Neural progenitor cell (in vitro differentiated cells): ENCODE measurements around the gene LPO. TPM values are rescaled to one million over a fixed set of nuclear protein-coding genes. Genes with fewer than 3 reads are reported as not detected.

Experiments used
- DNase-seq: peaks from one replicate; pipeline ENCODE4 v3.0.0-alpha.2; 2016; ENCODE audit warnings: low spot score
- H2AFZ ChIP-seq: fragments of 200-600 bp; sonication (generic); replicated peaks from 2 replicates; pipeline ENCODE4 v1.6.1; 2016; ENCODE audit warnings: antibody characterized with exemption
- H3F3A ChIP-seq: fragments of 200-600 bp; sonication (generic); 2 replicates; pipeline ENCODE4 v1.6.1; 2016; ENCODE audit warnings: antibody characterized with exemption, low read depth
- H3K27ac ChIP-seq: fragments of 200-600 bp; sonication (generic); 2 replicates; pipeline ENCODE4 v1.5.1; 2016; ENCODE audit warnings: mild to moderate bottlenecking
- H3K27me3 ChIP-seq: fragments of 200-600 bp; sonication (generic); 2 replicates; pipeline ENCODE4 v1.6.1; 2016; ENCODE audit warnings: mild to moderate bottlenecking, moderate library complexity
- H3K36me3 ChIP-seq: fragments of 200-600 bp; sonication (generic); 2 replicates; pipeline ENCODE4 v1.5.1; 2016
- H3K4me1 ChIP-seq: fragments of 200-600 bp; sonication (generic); 2 replicates; pipeline ENCODE4 v1.6.1; 2016; ENCODE audit warnings: mixed run types
- H3K4me2 ChIP-seq: fragments of 200-600 bp; sonication (generic); 2 replicates; pipeline ENCODE4 v1.6.1; 2016
- H3K4me3 ChIP-seq: fragments of 200-600 bp; sonication (generic); 2 replicates; pipeline ENCODE4 v1.5.1; 2016
- H3K79me2 ChIP-seq: fragments of 200-600 bp; sonication (generic); 2 replicates; pipeline ENCODE4 v1.6.1; 2016; ENCODE audit warnings: low read depth
- H3K9ac ChIP-seq: fragments of 200-600 bp; sonication (generic); 2 replicates; pipeline ENCODE4 v1.6.1; 2016
- H3K9me3 ChIP-seq: fragments of 200-600 bp; sonication (generic); 2 replicates; pipeline ENCODE4 v1.5.1; 2016; ENCODE audit warnings: low read depth
- H4K20me1 ChIP-seq: fragments of 200-600 bp; sonication (generic); 2 replicates; pipeline ENCODE4 v1.6.1; 2016; ENCODE audit warnings: low read depth
- H3K27ac Mint-ChIP-seq: 3 replicates; pipeline ENCODE4 v1.8.0; 2021; ENCODE audit warnings: mixed read lengths
- H3K27me3 Mint-ChIP-seq: 2 replicates; pipeline ENCODE4 v1.8.0; 2022; ENCODE audit warnings: low read depth, mild to moderate bottlenecking, inconsistent platforms, moderate library complexity, mixed read lengths; ENCODE audit not compliant: insufficient read depth
- H3K36me3 Mint-ChIP-seq: 3 replicates; pipeline ENCODE4 v1.8.0; 2021; ENCODE audit warnings: mixed read lengths
- H3K4me1 Mint-ChIP-seq: 3 replicates; pipeline ENCODE4 v1.8.0; 2021; ENCODE audit warnings: mixed read lengths
- H3K4me3 Mint-ChIP-seq: 3 replicates; pipeline ENCODE4 v1.8.0; 2021; ENCODE audit warnings: mild to moderate bottlenecking, moderate library complexity, mixed read lengths
- H3K9me3 Mint-ChIP-seq: 3 replicates; pipeline ENCODE4 v1.8.0; 2020; ENCODE audit warnings: mixed read lengths
- EZH2 ChIP-seq: fragments of 200-600 bp; sonication (generic); IDR thresholded peaks from 2 replicates; pipeline ENCODE4 v1.6.1; 2017; ENCODE audit warnings: antibody characterized with exemption, mild to moderate bottlenecking, moderate library complexity
- EZH2phosphoT487 ChIP-seq: fragments of 200-600 bp; sonication (generic); IDR thresholded peaks from 2 replicates; pipeline ENCODE4 v1.6.1; 2017; ENCODE audit warnings: antibody characterized with exemption
- total RNA-seq: library from RNA; depleted of rRNA; stranded (reverse); fragments of >200 nt; gene quantifications from 2 replicates; pipeline ENCODE4 v1.2.3, GENCODE V29; 2015; ENCODE audit warnings: low replicate concordance
- TF ChIP-seq, protein P1 (sequence below): fragments of 200-600 bp; sonication (generic); IDR thresholded peaks from 2 replicates; pipeline ENCODE4 v1.5.1; 2017; ENCODE audit warnings: antibody characterized with exemption, mild to moderate bottlenecking

The LPO gene
- total RNA-seq, 1 donor from 2014 or later: not detected

DNA sequence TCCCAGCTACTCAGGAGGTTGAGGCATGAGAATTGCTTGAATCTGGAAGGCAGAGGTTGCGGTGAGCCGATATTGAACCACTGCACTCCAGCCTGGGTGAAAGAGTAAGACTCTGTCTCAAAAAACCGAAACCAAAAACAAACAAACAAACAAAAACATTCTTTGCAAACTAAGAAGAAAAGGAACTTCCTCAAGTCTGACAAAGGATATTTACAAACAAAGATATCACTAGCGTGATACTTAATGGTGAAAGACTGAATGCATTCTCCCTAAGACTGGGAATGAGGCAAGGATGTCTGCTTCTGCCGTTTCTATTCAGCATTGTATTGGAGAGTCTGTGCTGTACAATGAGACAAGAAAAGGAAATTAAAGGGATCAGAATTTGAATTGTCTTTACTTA is 52.9 kb downstream of the LPO start:
- no peak overlapping the region for H3K4me3 Mint-ChIP-seq
- H3K27ac Mint-ChIP-seq: no peak overlapping the region
- Histone ChIP-seq H3K79me2 (no peaks in the 10 kb centered on the region), H3K36me3 (no peaks in the 10 kb centered on the region), H3K4me1 (no peaks in the 10 kb centered on the region), H3F3A (no peaks in the 10 kb centered on the region), H3K9ac (no peak overlapping the region), H3K27me3 (peaks cover 10% of the 10 kb centered on the region), H3K4me2 (no peak overlapping the region), H2AFZ (no peak overlapping the region), H4K20me1 (no peaks in the 10 kb centered on the region), H3K9me3 (no peaks in the 10 kb centered on the region), H3K27ac (no peak overlapping the region), H3K4me3 (no peak overlapping the region)
- peaks cover 4% of the 10 kb centered on the region for H3K9me3 Mint-ChIP-seq
- H3K36me3 Mint-ChIP-seq: no peaks in the 10 kb centered on the region
- no peaks in the 10 kb centered on the region for H3K4me1 Mint-ChIP-seq
- H3K27me3 Mint-ChIP-seq: no peaks in the 10 kb centered on the region
- TF ChIP-seq EZH2phosphoT487 (no peak), EZH2 (no peak)
- TF ChIP-seq, protein P1, sequence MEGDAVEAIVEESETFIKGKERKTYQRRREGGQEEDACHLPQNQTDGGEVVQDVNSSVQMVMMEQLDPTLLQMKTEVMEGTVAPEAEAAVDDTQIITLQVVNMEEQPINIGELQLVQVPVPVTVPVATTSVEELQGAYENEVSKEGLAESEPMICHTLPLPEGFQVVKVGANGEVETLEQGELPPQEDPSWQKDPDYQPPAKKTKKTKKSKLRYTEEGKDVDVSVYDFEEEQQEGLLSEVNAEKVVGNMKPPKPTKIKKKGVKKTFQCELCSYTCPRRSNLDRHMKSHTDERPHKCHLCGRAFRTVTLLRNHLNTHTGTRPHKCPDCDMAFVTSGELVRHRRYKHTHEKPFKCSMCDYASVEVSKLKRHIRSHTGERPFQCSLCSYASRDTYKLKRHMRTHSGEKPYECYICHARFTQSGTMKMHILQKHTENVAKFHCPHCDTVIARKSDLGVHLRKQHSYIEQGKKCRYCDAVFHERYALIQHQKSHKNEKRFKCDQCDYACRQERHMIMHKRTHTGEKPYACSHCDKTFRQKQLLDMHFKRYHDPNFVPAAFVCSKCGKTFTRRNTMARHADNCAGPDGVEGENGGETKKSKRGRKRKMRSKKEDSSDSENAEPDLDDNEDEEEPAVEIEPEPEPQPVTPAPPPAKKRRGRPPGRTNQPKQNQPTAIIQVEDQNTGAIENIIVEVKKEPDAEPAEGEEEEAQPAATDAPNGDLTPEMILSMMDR: no peak
- no peak for DNase-seq

DNA sequence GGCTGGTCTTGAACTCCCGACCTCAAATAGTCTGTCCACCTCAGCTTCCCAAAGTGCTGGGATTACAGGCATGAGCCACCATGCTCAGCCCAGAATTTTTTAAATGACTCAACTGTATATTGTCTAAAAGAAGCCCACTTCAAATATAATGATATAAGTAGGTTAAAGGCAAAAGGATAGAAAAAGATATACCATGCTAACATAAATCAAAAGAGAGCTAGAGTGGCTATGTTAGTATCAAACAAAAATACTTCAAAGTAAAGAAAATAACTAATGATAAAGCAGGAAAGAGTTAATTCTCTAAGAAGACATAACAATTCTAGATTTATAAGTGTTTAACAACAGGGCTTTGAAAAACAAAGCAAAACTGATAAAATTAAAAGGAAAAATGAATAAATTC is 55.6 kb downstream of the LPO start:
- no peak for TF ChIP-seq EZH2phosphoT487
- Histone ChIP-seq H3K4me2 (no peak overlapping the region), H3K27me3 (peaks cover 10% of the 10 kb centered on the region), H3K79me2 (no peaks in the 10 kb centered on the region), H3K4me1 (no peaks in the 10 kb centered on the region), H3K27ac (no peak overlapping the region), H2AFZ (no peak overlapping the region), H3K4me3 (no peak overlapping the region), H4K20me1 (no peaks in the 10 kb centered on the region), H3K36me3 (no peaks in the 10 kb centered on the region), H3K9ac (no peak overlapping the region), H3F3A (no peaks in the 10 kb centered on the region), H3K9me3 (no peaks in the 10 kb centered on the region)
- Mint-ChIP-seq H3K27me3 (peaks cover 2% of the 10 kb centered on the region), H3K27ac (no peak overlapping the region), H3K9me3 (peaks cover 7% of the 10 kb centered on the region), H3K4me1 (no peaks in the 10 kb centered on the region), H3K36me3 (no peaks in the 10 kb centered on the region), H3K4me3 (no peak overlapping the region)
- no peak for DNase-seq

DNA sequence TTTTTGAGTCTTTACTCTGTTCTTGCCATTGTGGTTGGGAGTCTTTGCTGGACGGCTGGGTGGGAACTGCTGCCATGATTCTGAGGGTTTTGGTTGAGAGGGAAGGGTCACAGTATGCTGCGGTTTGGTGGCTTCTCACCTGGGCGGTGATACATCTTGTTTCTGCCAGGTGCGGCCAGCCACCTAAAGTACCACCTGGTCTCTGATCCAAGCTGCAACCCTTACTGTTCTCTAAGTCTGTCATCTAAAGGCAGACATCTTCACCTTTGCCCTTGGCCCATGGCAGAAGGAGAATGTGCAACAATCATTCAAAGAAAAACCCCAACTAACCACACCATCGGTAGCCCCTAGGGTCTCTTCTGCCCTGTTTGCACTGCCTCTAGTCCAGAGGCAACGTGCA is 62.0 kb downstream of the LPO start:
- no peaks in the 10 kb centered on the region for H3K27me3 ChIP-seq
- H3K79me2 ChIP-seq: no peaks in the 10 kb centered on the region
- H4K20me1 ChIP-seq: no peaks in the 10 kb centered on the region
- Mint-ChIP-seq H3K27ac (no peak overlapping the region), H3K4me1 (peaks cover 8% of the 10 kb centered on the region), H3K27me3 (peaks cover 2% of the 10 kb centered on the region), H3K9me3 (peaks cover 3% of the 10 kb centered on the region), H3K36me3 (no peaks in the 10 kb centered on the region), H3K4me3 (no peak overlapping the region)
- H3K27ac ChIP-seq: no peak overlapping the region
- H3F3A ChIP-seq: no peaks in the 10 kb centered on the region
- H3K4me1 ChIP-seq: no peaks in the 10 kb centered on the region
- TF ChIP-seq, protein P1: no peak
- TF ChIP-seq EZH2phosphoT487 (no peak), EZH2 (no peak)
- no peak overlapping the region for H3K9ac ChIP-seq
- H3K36me3 ChIP-seq: no peaks in the 10 kb centered on the region
- H2AFZ ChIP-seq: no peak overlapping the region
- H3K9me3 ChIP-seq: no peaks in the 10 kb centered on the region
- H3K4me2 ChIP-seq: no peak overlapping the region
- DNase-seq: no peak
- no peak overlapping the region for H3K4me3 ChIP-seq

DNA sequence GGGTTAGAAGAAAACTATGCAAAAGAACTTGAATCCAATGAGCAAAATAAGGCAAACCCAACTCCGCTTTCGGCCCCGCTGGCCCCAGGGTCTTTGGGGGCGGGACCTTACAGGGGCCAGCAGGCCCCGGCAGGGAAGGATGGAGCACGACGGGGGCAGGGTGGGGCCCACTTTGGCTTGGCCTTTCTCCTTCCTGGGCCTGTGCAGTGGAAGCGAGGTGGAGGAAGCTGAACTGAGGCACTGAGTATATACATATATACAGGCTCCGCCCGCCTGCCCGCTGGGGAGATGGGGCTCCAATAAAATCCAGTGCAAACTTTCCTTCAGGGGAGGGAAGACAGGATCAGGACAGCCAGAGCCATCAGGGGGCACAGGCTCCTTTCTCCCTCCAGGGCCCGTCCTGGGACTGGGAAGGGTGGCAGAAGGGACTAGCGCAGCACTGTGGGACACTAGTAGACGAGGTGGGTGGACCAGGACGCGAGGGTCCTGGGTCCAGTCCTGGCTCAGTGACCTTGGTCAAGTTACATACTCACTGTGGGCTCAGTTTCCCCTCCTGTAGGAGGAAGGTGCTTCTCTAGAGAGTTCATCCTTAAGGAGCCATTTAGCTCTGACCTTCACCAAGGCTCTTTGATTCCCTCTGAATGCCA is 63.2 kb downstream of the LPO start:
- Mint-ChIP-seq H3K4me3 (no peak overlapping the region), H3K9me3 (peaks cover 3% of the 10 kb centered on the region), H3K27ac (no peak overlapping the region), H3K4me1 (peaks cover 8% of the 10 kb centered on the region), H3K27me3 (peaks cover 2% of the 10 kb centered on the region), H3K36me3 (no peaks in the 10 kb centered on the region)
- TF ChIP-seq, protein P1: no peak
- TF ChIP-seq EZH2 (no peak), EZH2phosphoT487 (no peak)
- Histone ChIP-seq H3K9ac (no peak overlapping the region), H3K27ac (no peak overlapping the region), H2AFZ (no peak overlapping the region), H3K27me3 (no peaks in the 10 kb centered on the region), H3F3A (no peaks in the 10 kb centered on the region), H3K4me2 (no peak overlapping the region), H3K36me3 (no peaks in the 10 kb centered on the region), H3K4me1 (no peaks in the 10 kb centered on the region), H3K79me2 (no peaks in the 10 kb centered on the region), H3K9me3 (no peaks in the 10 kb centered on the region), H3K4me3 (no peak overlapping the region), H4K20me1 (no peaks in the 10 kb centered on the region)
- DNase-seq: no peak
